ENCODE results near the gene CEP55.

Gene CEP55

GRCh38 chr10:93493162-93493561 lies 3.2 kb upstream of the CEP55 start:
- no peak for DNase-seq (ENCODE audit: low read depth in 1 of 2, low spot score in 1 of 2)
- Histone ChIP-seq H3K4me3 (replicated peaks; ENCODE audit: insufficient read depth, low read length) (no peak overlapping the region), H3K27ac (replicated peaks) (no peak overlapping the region), H3K27me3 (ENCODE audit: insufficient read depth, poor library complexity, severe bottlenecking) (no peaks in the 10 kb centered on the region)
- TF ChIP-seq POLR2AphosphoS5 (IDR thresholded peaks at IDR 0.05; ENCODE audit: low read depth) (no peak), SPI1 (IDR thresholded peaks at IDR 0.05; ENCODE audit: borderline replicate concordance, low read depth) (no peak), GABPA (IDR thresholded peaks at IDR 0.05; ENCODE audit: low read depth) (no peak)
- TF ChIP-seq, protein P1, sequence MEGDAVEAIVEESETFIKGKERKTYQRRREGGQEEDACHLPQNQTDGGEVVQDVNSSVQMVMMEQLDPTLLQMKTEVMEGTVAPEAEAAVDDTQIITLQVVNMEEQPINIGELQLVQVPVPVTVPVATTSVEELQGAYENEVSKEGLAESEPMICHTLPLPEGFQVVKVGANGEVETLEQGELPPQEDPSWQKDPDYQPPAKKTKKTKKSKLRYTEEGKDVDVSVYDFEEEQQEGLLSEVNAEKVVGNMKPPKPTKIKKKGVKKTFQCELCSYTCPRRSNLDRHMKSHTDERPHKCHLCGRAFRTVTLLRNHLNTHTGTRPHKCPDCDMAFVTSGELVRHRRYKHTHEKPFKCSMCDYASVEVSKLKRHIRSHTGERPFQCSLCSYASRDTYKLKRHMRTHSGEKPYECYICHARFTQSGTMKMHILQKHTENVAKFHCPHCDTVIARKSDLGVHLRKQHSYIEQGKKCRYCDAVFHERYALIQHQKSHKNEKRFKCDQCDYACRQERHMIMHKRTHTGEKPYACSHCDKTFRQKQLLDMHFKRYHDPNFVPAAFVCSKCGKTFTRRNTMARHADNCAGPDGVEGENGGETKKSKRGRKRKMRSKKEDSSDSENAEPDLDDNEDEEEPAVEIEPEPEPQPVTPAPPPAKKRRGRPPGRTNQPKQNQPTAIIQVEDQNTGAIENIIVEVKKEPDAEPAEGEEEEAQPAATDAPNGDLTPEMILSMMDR (IDR thresholded peaks at IDR 0.05; ENCODE audit: insufficient read depth, low read length) = no peak
- TF ChIP-seq, protein P2, sequence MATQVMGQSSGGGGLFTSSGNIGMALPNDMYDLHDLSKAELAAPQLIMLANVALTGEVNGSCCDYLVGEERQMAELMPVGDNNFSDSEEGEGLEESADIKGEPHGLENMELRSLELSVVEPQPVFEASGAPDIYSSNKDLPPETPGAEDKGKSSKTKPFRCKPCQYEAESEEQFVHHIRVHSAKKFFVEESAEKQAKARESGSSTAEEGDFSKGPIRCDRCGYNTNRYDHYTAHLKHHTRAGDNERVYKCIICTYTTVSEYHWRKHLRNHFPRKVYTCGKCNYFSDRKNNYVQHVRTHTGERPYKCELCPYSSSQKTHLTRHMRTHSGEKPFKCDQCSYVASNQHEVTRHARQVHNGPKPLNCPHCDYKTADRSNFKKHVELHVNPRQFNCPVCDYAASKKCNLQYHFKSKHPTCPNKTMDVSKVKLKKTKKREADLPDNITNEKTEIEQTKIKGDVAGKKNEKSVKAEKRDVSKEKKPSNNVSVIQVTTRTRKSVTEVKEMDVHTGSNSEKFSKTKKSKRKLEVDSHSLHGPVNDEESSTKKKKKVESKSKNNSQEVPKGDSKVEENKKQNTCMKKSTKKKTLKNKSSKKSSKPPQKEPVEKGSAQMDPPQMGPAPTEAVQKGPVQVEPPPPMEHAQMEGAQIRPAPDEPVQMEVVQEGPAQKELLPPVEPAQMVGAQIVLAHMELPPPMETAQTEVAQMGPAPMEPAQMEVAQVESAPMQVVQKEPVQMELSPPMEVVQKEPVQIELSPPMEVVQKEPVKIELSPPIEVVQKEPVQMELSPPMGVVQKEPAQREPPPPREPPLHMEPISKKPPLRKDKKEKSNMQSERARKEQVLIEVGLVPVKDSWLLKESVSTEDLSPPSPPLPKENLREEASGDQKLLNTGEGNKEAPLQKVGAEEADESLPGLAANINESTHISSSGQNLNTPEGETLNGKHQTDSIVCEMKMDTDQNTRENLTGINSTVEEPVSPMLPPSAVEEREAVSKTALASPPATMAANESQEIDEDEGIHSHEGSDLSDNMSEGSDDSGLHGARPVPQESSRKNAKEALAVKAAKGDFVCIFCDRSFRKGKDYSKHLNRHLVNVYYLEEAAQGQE (IDR thresholded peaks at IDR 0.05; ENCODE audit: insufficient replicate concordance, low read depth) = no peak

- DNase-seq (ENCODE audit: low read depth in 1 of 2, low spot score in 1 of 2) = no peak
- Histone ChIP-seq H3K4me3 (replicated peaks; ENCODE audit: insufficient read depth, low read length) (no peak overlapping the region), H3K27me3 (ENCODE audit: insufficient read depth, poor library complexity, severe bottlenecking) (no peaks in the 10 kb centered on the region), H3K27ac (replicated peaks) (no peak overlapping the region)
- TF ChIP-seq SPI1 (IDR thresholded peaks at IDR 0.05; ENCODE audit: borderline replicate concordance, low read depth) (no peak), POLR2AphosphoS5 (IDR thresholded peaks at IDR 0.05; ENCODE audit: low read depth) (no peak), GABPA (IDR thresholded peaks at IDR 0.05; ENCODE audit: low read depth) (no peak)
- TF ChIP-seq, protein P1 (IDR thresholded peaks at IDR 0.05; ENCODE audit: insufficient read depth, low read length) = no peak
- TF ChIP-seq, protein P2 (IDR thresholded peaks at IDR 0.05; ENCODE audit: insufficient replicate concordance, low read depth) = no peak
These were observed 1.9 kb upstream of the CEP55 start for GRCh38 chr10:93494494-93494893.

GRCh38 chr10:93495654-93496321 lies 624 bp upstream of the CEP55 start:
- no peak for TF ChIP-seq SPI1 (IDR thresholded peaks at IDR 0.05; ENCODE audit: borderline replicate concordance, low read depth)
- H3K4me3 ChIP-seq (replicated peaks; ENCODE audit: insufficient read depth, low read length) = peak overlapping the region; percentile 87
- DNase-seq (ENCODE audit: low read depth in 1 of 2, low spot score in 1 of 2) = peak in 1 of 2 experiments; percentile 34
- H3K27ac ChIP-seq (replicated peaks) = peak overlapping the region; percentile 42; the same call in 1 of the 2 replicates
- no peaks in the 10 kb centered on the region for H3K27me3 ChIP-seq (ENCODE audit: insufficient read depth, poor library complexity, severe bottlenecking)

DNA sequence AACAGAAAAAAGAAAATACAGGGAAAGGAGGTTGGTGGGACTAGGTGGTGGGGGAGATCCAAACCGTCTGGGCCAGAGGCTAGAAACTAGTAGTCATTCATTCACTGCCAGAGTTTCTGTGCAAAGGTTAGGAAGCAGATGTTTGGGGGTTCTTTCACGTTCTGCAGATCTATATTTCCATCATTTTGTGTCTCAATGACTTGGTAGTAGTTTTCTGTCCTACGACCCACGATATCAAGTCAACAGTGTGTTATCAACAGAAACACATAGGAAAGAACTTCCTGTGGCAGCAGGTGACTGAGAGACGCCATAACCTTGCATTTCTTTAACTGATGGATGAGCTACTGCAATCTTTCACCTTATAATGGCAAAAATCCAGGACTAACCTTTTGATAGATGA lies 1.8 kb downstream of the CEP55 start:
- DNase-seq (ENCODE audit: low read depth in 1 of 2, low spot score in 1 of 2) = no peak
- Histone ChIP-seq H3K27me3 (ENCODE audit: insufficient read depth, poor library complexity, severe bottlenecking) (no peaks in the 10 kb centered on the region), H3K27ac (replicated peaks) (no peak overlapping the region), H3K4me3 (replicated peaks; ENCODE audit: insufficient read depth, low read length) (no peak overlapping the region)
- TF ChIP-seq, protein P2 (IDR thresholded peaks at IDR 0.05; ENCODE audit: insufficient replicate concordance, low read depth) = no peak
- TF ChIP-seq, protein P1 (IDR thresholded peaks at IDR 0.05; ENCODE audit: insufficient read depth, low read length) = no peak
- TF ChIP-seq GABPA (IDR thresholded peaks at IDR 0.05; ENCODE audit: low read depth) = no peak
- TF ChIP-seq SPI1 (IDR thresholded peaks at IDR 0.05; ENCODE audit: borderline replicate concordance, low read depth) = no peak
- no peak for TF ChIP-seq POLR2AphosphoS5 (IDR thresholded peaks at IDR 0.05; ENCODE audit: low read depth)

Measured in HL-60 (cell line).